HG03108 (cell line): ENCODE measurements around the gene ZBBX.
A peak's percentile ranks its signal among the peaks of the same experiment; 100 is the strongest.
"Not testable (repeated sequence)": the region's sequence is repeated elsewhere in the genome, so short reads cannot be mapped to it uniquely, and the experiment has no call there.

Experiments
- ATAC-seq: cut with Tn5 transposase; IDR thresholded peaks from one replicate; pipeline ENCODE4 v1.9.1; 2021; ENCODE audit warnings: moderate library complexity; ENCODE audit not compliant: unreplicated experiment

The ZBBX gene, protein sequence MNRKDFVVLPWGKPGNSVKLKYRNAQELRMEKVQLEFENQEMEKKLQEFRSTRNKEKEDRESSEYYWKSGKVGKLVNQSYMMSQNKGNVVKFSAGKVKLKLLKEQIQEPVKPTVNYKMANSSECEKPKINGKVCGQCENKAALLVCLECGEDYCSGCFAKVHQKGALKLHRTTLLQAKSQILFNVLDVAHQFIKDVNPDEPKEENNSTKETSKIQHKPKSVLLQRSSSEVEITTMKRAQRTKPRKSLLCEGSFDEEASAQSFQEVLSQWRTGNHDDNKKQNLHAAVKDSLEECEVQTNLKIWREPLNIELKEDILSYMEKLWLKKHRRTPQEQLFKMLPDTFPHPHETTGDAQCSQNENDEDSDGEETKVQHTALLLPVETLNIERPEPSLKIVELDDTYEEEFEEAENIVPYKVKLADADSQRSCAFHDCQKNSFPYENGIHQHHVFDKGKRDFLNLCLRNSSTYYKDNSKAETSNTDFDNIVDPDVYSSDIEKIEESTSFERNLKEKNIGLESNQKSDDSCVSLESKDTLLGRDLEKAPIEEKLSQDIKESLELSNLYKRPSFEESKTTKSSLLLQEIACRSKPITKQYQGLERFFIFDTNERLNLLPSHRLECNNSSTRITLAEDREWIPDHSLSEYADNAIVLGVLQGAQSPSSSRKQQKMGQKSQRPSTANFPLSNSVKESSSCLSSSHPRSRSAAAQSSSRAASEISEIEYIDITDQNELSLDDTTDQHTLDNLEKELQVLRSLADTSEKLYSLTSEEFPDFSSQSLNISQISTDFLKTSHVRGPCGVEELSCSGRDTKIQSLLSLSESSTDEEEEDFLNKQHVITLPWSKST

DNA sequence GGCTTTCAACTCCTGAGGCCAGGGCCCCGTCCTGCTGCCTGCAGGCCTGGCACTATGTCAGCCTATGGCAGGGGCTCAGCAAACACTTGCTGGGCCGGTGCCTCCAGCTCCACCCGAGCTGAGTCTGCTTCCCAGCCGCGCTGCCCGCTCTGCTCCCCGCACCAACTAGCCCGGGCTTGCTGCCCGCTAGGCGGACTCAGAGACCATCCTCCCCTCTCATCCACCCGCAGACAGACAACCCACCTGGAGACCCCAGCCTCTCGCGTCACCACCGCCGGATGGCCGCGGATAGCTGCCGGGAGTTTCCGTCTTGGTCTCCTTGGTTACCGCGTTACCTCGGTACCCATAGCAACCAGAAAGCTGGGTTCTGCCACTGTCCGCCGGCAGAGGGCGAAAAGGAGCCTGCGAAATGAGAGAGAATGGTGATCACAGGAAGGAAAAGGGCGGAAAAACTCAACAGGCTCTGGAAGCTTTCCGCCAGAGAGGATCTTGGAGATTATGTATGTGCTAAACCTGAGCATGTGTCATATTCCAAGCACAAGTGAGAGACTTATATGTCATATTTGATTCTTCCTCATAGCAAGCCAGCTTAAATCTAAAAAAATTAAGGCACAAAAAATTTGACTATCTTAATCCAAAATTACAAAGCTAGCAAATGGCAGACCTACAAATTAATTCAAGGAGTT is at the start of gene ZBBX:
TSS of gene ZBBX (minus strand) at position 294 of the 686 bp plus-strand sequence. CDS start 7,396 bp downstream, outside the sequence.
- peak; percentile 100 for ATAC-seq

DNA sequence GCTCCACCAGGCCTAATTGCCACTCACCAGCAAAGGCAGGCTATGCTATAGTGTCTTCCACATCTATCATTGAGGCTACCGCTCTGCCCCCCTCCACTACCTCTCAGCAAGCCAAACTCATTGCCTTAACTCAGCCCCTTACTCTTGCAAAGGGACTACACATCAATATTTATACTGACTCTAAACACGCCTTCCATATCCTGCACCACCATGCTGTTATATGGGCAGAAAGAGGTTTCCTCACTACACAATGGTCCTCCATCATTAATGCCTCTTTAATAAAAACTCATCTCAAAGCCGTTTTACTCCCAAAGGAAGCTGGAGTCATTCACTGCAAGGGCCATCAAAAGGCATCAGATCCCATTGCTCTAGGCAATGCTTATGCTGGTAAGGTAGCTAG is 46.9 kb upstream of the ZBBX start:
- ATAC-seq, result not testable (repeated sequence)

- ATAC-seq, result not testable (repeated sequence)
These were observed 42.3 kb upstream of the ZBBX start for GRCh38 chr3:167422396-167422795.

DNA sequence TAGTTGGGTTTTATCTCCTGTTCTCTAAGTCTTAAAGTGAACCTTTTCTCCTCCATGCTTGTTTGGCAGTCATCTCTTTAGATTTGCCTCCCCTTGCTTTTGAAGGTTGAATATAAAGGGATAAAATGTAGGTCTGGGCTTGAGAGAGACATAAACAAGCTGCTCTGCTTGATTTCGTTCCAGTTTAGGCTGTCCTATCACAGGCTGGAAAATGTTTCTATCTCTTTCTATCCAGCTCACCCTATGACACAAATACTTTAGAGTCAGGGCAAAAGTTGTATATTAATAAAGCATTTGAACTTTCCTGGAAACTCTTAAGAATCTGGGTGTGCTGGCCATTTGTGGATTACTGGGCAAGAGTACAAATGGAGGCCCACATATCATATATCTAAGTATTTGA is 29.5 kb upstream of the ZBBX start:
- ATAC-seq, result no peak

DNA sequence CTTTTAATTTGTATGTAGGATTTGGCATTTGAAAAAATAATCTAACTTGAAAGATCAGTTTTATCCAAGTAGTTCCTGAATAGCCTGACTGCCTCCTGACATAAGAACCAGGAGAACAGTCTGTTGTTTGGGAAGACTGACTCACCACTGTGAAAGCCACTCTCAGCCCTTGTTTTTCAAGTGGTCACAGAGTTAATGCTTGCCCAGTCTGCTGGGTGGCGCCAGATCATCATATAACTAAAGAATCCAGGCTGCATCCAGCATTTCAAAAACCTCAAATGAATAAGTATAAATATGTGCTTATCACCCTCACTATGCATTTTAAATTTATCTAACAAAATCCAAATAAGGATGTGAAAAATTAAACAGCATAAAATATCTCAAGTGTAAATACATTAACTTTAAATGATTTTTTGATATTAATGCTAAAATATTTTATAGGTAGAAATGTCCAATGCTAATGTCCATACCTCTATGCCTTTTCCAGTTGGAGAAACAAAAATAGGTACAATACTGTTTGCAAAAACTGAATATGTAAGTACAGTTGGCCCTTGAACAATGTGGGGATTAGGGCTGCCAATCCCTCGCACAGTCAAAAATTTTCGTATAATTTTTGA is 26.9 kb upstream of the ZBBX start:
- ATAC-seq, result no peak

DNA sequence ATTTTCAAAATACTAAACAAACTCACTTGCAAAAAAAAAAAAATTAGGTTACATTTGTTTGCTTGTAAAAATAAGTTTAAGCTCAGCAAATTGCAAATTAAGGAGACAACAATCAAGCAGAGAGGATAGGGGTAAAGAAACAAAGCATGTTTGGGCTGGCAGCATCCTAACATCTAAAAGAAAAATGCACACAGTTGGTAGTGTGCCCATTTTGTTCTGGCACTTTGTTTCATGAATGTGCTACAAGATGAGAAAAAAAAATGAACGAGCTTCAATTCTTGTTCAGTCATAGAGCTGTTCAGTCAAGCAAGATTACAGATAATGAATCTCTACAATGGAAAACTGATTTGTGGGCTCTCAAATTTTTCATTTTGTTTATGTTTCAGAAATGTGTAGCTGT is 17.7 kb upstream of the ZBBX start:
- no peak for ATAC-seq

DNA sequence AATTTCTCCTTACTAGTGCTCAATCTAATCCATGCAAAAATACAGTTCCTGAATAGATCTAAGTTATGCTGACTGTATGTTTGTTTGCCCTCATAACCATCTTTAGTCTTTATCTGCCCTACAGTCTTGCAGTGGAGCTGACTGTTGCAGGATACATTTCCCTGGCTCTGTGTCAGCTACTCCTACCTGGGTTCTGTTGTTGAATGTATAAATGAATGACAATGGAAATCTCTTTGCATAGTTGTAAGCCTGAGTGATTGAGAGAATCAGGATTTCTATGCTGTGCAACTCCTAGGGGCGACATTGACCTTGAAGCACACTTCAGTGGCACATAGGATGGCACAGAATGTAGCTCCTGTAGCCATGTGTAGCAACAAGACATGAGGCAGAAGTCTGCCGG is 16.0 kb upstream of the ZBBX start:
- ATAC-seq, result no peak

- no peak for ATAC-seq
These were observed 13.9 kb upstream of the ZBBX start for GRCh38 chr3:167394003-167394402.

DNA sequence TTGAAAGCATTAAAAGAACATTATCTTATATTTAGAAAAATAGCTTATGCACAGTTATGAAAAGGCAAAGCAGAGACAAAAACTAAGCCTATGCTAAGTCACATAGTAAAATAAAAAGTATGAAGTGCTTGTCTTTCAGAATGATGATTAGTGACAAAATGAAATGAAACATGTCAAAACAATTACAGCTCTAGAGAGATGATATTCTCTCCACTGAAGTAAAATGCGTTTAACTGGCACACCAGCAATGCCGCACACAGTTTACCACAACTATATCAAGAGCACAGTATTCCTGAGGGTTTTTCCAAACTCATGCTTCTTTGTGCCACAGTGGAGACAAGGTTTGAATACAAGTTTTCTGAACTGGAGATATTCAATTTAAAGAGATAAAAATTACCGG is 2.1 kb upstream of the ZBBX start:
- no peak for ATAC-seq

DNA sequence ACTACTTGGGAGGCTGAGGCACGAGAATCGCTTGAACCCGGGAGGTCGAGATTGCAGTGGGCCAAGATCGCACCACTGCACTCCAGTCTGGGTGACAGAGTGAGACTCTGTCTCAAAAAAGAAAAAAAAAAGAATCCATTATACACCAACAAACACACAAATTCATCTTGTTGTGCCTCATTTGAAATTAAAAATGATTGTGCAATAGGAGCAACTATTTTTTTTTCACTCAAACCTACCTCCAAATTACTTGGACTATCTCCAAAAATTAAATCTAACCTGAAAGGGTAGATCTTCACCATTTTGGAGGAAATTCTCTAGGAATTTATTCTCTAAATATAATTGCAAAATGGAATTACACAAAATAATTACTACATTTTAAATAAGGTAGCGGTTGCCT is 4.6 kb downstream of the ZBBX start:
- ATAC-seq, result no peak

GRCh38 chr3:167372138-167372537 is 8.0 kb downstream of the ZBBX start:
- no peak for ATAC-seq

DNA sequence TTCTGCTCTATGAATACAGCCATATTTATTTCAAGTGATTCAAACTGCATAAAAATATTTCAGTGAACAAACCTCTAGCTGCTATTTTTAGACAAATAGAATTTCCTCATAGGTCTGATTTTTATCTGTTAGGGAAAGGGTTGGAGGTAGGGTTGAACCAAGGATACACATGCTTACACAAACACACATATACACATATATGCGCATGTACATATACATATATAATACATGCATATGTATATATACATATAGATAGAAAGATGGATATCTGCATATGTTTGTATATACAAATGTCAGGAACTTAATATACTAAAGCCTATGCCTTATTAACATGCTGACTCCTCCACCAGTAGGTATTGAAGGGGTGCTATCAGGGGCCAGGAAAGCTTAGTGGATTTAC is 18.1 kb downstream of the ZBBX start:
- ATAC-seq, result no peak

DNA sequence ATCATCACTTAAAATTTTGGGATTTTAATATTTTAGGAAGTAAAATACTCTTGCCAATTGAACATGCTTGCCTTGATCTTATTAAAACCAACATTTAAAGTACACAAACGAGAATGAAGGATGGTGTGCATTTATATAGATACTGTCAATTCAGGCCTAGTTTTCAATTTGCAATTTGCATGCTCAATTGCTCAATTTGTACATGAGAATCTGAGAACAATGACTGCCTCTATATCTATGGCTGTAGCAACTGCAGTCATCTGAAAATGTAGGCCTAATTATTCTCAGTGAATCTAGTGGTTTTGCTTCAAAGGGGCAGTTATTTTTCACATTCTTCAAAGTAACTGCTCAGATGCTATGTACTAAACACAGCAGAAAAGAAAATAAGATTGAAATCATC is 18.8 kb downstream of the ZBBX start:
- ATAC-seq, result no peak

GRCh38 chr3:167355446-167355845 is 24.7 kb downstream of the ZBBX start:
- no peak for ATAC-seq

- no peak for ATAC-seq
These were observed 25.3 kb downstream of the ZBBX start for GRCh38 chr3:167354751-167355150.

- ATAC-seq, result no peak
These were observed 29.7 kb downstream of the ZBBX start for GRCh38 chr3:167350245-167350862.

DNA sequence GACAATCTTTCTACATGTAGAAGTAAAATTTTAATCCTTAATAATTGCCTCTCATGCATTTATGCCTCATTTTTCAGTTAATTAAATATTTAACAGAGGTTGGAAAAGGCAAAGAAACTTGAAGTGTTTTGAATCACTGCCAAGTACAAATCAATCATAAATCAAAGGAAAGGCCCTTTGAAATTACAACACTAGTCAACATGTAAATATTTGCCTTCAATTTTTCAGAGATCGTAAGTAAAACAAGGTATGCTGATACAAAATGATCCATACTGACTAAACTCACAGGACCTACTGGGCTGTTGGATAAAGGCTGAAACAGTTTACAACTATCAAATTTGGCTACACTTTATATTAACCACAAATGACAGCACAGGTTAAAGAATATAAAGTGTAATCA is 33.9 kb downstream of the ZBBX start:
- ATAC-seq, result no peak

GRCh38 chr3:167330993-167331785 is 48.9 kb downstream of the ZBBX start:
- ATAC-seq, result no peak

GRCh38 chr3:167323572-167323971 is 56.5 kb downstream of the ZBBX start:
- ATAC-seq, result no peak
